IMR-90 (cell line): ENCODE measurements around the gene PHAX. TPM values are rescaled to one million over a fixed set of nuclear protein-coding genes. Genes with fewer than 3 reads are reported as not detected.

Experiments
- ATAC-seq: fragments of 200-7000 bp; cut with Tn5 transposase; 2 replicates; pipeline ENCODE4 v1.9.1; 2020; ENCODE audit warnings: low read depth, mild to moderate bottlenecking, moderate library complexity
- BruUV-seq: library from RNA; stranded (reverse); fragments of 400-500 nt; replicated peaks from 2 replicates; lab custom pipeline; 2021; lab: Mats Ljungman, UMichigan
- CTCF ChIA-PET: fragments of 300-600 bp; formaldehyde crosslinking; extraction: SDS; loops from one replicate; lab custom pipeline; 2021; ENCODE audit warnings: antibody characterized with exemption; lab: Yijun Ruan, JAX
- POLR2A ChIA-PET: fragments of 300-600 bp; sonication (Branson Sonifier 250); formaldehyde crosslinking; loops from one replicate; lab custom pipeline; 2022; ENCODE audit warnings: antibody characterized with exemption; ENCODE audit not compliant: unreplicated experiment; lab: Charles Lee
- DNase-seq: peaks from one replicate; pipeline ENCODE4 v3.0.0; 2013
- H2AFZ ChIP-seq: replicated peaks from 2 replicates; pipeline ENCODE3; 2013; ENCODE audit warnings: low read length, mild to moderate bottlenecking; ENCODE audit not compliant: poor library complexity
- H2AK5ac ChIP-seq: 2 replicates; pipeline ENCODE4 v1.6.1; 2013; ENCODE audit warnings: low read depth, low read length, inconsistent platforms
- H2AK9ac ChIP-seq: replicated peaks from 2 replicates; pipeline ENCODE3; 2013; ENCODE audit warnings: mild to moderate bottlenecking, low read depth, low read length, moderate library complexity; ENCODE audit not compliant: poor library complexity
- H2BK120ac ChIP-seq: 2 replicates; pipeline ENCODE4 v1.6.1; 2013; ENCODE audit warnings: low read depth, low read length, inconsistent platforms
- H2BK15ac ChIP-seq: 3 replicates; pipeline ENCODE4 v1.6.1; 2013; ENCODE audit warnings: low read depth, low read length, inconsistent platforms
- H2BK20ac ChIP-seq: 2 replicates; pipeline ENCODE4 v1.6.1; 2013; ENCODE audit warnings: low read depth, mild to moderate bottlenecking, inconsistent platforms, low read length, moderate library complexity
- H2BK5ac ChIP-seq: 2 replicates; pipeline ENCODE4 v1.6.1; 2013; ENCODE audit warnings: mild to moderate bottlenecking, low read depth, low read length, inconsistent platforms; ENCODE audit not compliant: poor library complexity, severe bottlenecking
- H3K14ac ChIP-seq: replicated peaks from 2 replicates; pipeline ENCODE4 v1.6.1; 2013; ENCODE audit warnings: low read depth, low read length, inconsistent platforms
- H3K18ac ChIP-seq: 2 replicates; pipeline ENCODE4 v1.6.1; 2013; ENCODE audit warnings: low read depth, low read length, control low read depth
- H3K23ac ChIP-seq: 2 replicates; pipeline ENCODE4 v1.6.1; 2013; ENCODE audit warnings: low read depth, low read length, inconsistent platforms
- H3K27ac ChIP-seq: 2 replicates; pipeline ENCODE4 v1.5.1; 2013; ENCODE audit warnings: mild to moderate bottlenecking, control low read depth, low read length; ENCODE audit not compliant: insufficient read depth
- H3K27me3 ChIP-seq: 2 replicates; pipeline ENCODE4 v1.6.1; 2013; ENCODE audit warnings: low read length; ENCODE audit not compliant: control insufficient read depth, insufficient read depth
- H3K36me3 ChIP-seq: 2 replicates; pipeline ENCODE4 v1.6.1; 2013; ENCODE audit warnings: low read length, mixed read lengths; ENCODE audit not compliant: control insufficient read depth, insufficient read depth
- H3K4ac ChIP-seq: 2 replicates; pipeline ENCODE4 v1.6.1; 2013; ENCODE audit warnings: low read depth, low read length, inconsistent platforms
- H3K4me1 ChIP-seq: 2 replicates; pipeline ENCODE4 v1.6.1; 2013; ENCODE audit warnings: low read length, mixed read lengths; ENCODE audit not compliant: control insufficient read depth, insufficient read depth
- H3K4me2 ChIP-seq: 2 replicates; pipeline ENCODE4 v1.6.1; 2013; ENCODE audit warnings: low read depth, mild to moderate bottlenecking, control low read depth, low read length, moderate library complexity
- H3K4me3 ChIP-seq: 2 replicates; pipeline ENCODE4 v1.5.1; 2013; ENCODE audit warnings: low read depth, mild to moderate bottlenecking, control low read depth, low read length, moderate library complexity; ENCODE audit not compliant: insufficient read depth
- H3K56ac ChIP-seq: 2 replicates; pipeline ENCODE4 v1.6.1; 2013; ENCODE audit warnings: low read length, inconsistent platforms; ENCODE audit not compliant: insufficient read depth; ENCODE audit errors: extremely low read depth
- H3K79me1 ChIP-seq, 2 experiments: 2 replicates each; pipeline ENCODE4 v1.6.1; 2013; ENCODE audit warnings: low read length in 2 of 2, inconsistent platforms in 1 of 2, low read depth in 1 of 2
- H3K9ac ChIP-seq: 2 replicates; pipeline ENCODE4 v1.6.1; 2013; ENCODE audit warnings: low read depth, low read length, control low read depth
- H3K9me1 ChIP-seq: 2 replicates; pipeline ENCODE4 v1.6.1; 2013; ENCODE audit warnings: low read length, inconsistent platforms; ENCODE audit not compliant: insufficient read depth
- H3K9me3 ChIP-seq: 2 replicates; pipeline ENCODE4 v1.6.1; 2013; ENCODE audit warnings: low read length; ENCODE audit not compliant: control insufficient read depth, insufficient read depth
- H4K20me1 ChIP-seq: 2 replicates; pipeline ENCODE4 v1.6.1; 2013; ENCODE audit warnings: low read length, inconsistent platforms; ENCODE audit not compliant: insufficient read depth
- H4K5ac ChIP-seq: 2 replicates; pipeline ENCODE4 v1.6.1; 2013; ENCODE audit warnings: mild to moderate bottlenecking, low read depth, low read length, control low read depth
- H4K8ac ChIP-seq, 2 experiments: 2 replicates each; pipeline ENCODE4 v1.6.1; 2013; ENCODE audit warnings: low read depth in 2 of 2, low read length in 2 of 2, control low read depth in 1 of 2, inconsistent platforms in 1 of 2
- H4K91ac ChIP-seq: 2 replicates; pipeline ENCODE4 v1.6.1; 2013; ENCODE audit warnings: low read depth, low read length, inconsistent platforms; ENCODE audit not compliant: insufficient read depth
- BHLHE40 ChIP-seq: fragments of 150-350 bp; IDR thresholded peaks from 2 replicates; pipeline ENCODE4 v1.6.1; 2016; ENCODE audit warnings: mild to moderate bottlenecking, low read depth, low read length
- CEBPB ChIP-seq: IDR thresholded peaks from 2 replicates; pipeline ENCODE4 v1.6.1; 2012; ENCODE audit warnings: low read depth, low read length, improper control_type of control experiment
- CHD1 ChIP-seq: IDR thresholded peaks from 2 replicates; pipeline ENCODE4 v1.6.1; 2012; ENCODE audit warnings: low read depth, low read length, improper control_type of control experiment
- FOS ChIP-seq: fragments of 150-350 bp; IDR thresholded peaks from 2 replicates; pipeline ENCODE4 v1.6.1; 2016; ENCODE audit warnings: low read depth, low read length
- MAFK ChIP-seq: IDR thresholded peaks from 2 replicates; pipeline ENCODE4 v1.6.1; 2012; ENCODE audit warnings: low read depth, low read length, improper control_type of control experiment
- MAZ ChIP-seq: IDR thresholded peaks from 2 replicates; pipeline ENCODE4 v1.6.1; 2012; ENCODE audit warnings: low read depth, mild to moderate bottlenecking, low read length, improper control_type of control experiment, moderate library complexity, borderline replicate concordance
- MXI1 ChIP-seq: IDR thresholded peaks from 2 replicates; pipeline ENCODE4 v1.6.1; 2012; ENCODE audit warnings: low read depth, mild to moderate bottlenecking, low read length, moderate library complexity, borderline replicate concordance
- NFE2L2 ChIP-seq: fragments of 150-350 bp; IDR thresholded peaks from 2 replicates; pipeline ENCODE4 v1.6.1; 2016; ENCODE audit warnings: low read depth, mild to moderate bottlenecking, low read length
- POLR2A ChIP-seq: IDR thresholded peaks from 2 replicates; pipeline ENCODE4 v1.6.1; 2012; ENCODE audit warnings: mild to moderate bottlenecking, low read depth, low read length
- RAD21 ChIP-seq: IDR thresholded peaks from 2 replicates; pipeline ENCODE4 v1.6.1; 2012; ENCODE audit warnings: low read length, improper control_type of control experiment
- RCOR1 ChIP-seq: IDR thresholded peaks from 2 replicates; pipeline ENCODE4 v1.6.1; 2012; ENCODE audit warnings: mild to moderate bottlenecking, low read length, improper control_type of control experiment; ENCODE audit not compliant: insufficient replicate concordance
- RFX5 ChIP-seq: IDR thresholded peaks from 2 replicates; pipeline ENCODE4 v1.8.0; 2012; ENCODE audit warnings: low read depth, mild to moderate bottlenecking, low read length, moderate library complexity
- SMC3 ChIP-seq: fragments of 150-350 bp; IDR thresholded peaks from 2 replicates; pipeline ENCODE4 v1.6.1; 2016; ENCODE audit warnings: low read depth, mild to moderate bottlenecking, antibody characterized with exemption, low read length, moderate library complexity
- WGBS, 2 experiments: methylation state at CpG; one replicate each; pipeline versions ENCODE4 v1.1.5 to v1.1.7; 2013; ENCODE audit warnings: missing lambda C conversion rate in 2 of 2; ENCODE audit not compliant: insufficient read length in 1 of 2; ENCODE audit errors: extremely low coverage in 2 of 2; 5-methylcytosine and 5-hydroxymethylcytosine counted together
- dilution Hi-C: fragments of 300-500 bp; cut with HindIII; formaldehyde crosslinking; loops from one replicate; pipeline ENCODE4 v1.14.3; 2018; ENCODE audit warnings: low sequenced_read_pairs; ENCODE audit not compliant: unreplicated experiment
- in situ Hi-C: fragments of 300-500 bp; cut with MboI; formaldehyde crosslinking; loops from 3 replicates; pipeline ENCODE4 v1.14.3; 2019; ENCODE audit warnings: low sequenced_read_pairs, inconsistent platforms, mixed read lengths
- intact Hi-C: fragments of 100-400 bp; cut with micrococcal nuclease; formaldehyde crosslinking; loops from 2 replicates; pipeline ENCODE4 v1.10.0; 2022
- polyA plus RNA-seq, 3 experiments: library from polyadenylated mRNA; depleted of rRNA; stranded (reverse); fragments of >200 nt; gene quantifications; 2 replicates each; pipeline ENCODE4 v1.2.3, GENCODE V29; 2012; ENCODE audit warnings: low replicate concordance in 1 of 3
- total RNA-seq: library from RNA; depleted of rRNA; stranded (reverse); fragments of >200 nt; gene quantifications from 2 replicates; pipeline ENCODE4 v1.2.3, GENCODE V29; 2012
- TF ChIP-seq, protein P1 (sequence below): fragments of 150-350 bp; IDR thresholded peaks from 2 replicates; pipeline ENCODE4 v1.6.1; 2016; ENCODE audit warnings: low read depth, mild to moderate bottlenecking, low read length, moderate library complexity, borderline replicate concordance
- TF ChIP-seq, protein P2 (sequence below): conservative IDR thresholded peaks from 2 replicates; pipeline ENCODE4 v1.5.1; 2012; ENCODE audit warnings: mild to moderate bottlenecking, low read depth, low read length, improper control_type of control experiment
- TF ChIP-seq, protein P3 (sequence below): fragments of 150-350 bp; IDR thresholded peaks from 2 replicates; pipeline ENCODE4 v1.6.1; 2017; ENCODE audit warnings: mild to moderate bottlenecking, antibody characterized with exemption, low read length, low read depth

Gene PHAX
- total and polyA plus RNA-seq, 2 of the 4 experiments (the other 2 are of a cell fraction): 32.5 to 46.4 TPM

DNA sequence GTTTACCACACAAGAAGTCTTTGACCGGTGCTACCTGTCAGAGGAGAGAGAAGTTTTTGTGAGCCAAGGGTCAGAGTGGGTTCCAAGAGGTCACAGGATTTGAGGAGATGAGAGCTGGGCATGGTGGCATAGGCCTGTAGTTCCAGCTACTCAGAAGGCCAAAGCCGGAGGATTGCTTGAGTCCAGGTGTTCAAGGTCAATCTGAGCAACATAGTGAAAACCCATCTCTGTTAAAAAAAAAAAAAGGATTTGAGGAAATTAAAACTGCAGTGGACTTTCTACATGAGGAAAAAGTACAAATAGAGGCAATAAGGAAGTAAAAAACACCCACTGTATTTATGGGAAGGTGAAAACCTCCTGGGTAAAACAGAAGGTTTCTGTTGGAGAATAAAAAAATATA lies 63.8 kb downstream of the PHAX start:
- Histone ChIP-seq H3K9me1 (no peaks in the 10 kb centered on the region), H3K14ac (no peak overlapping the region), H2BK5ac (no peak overlapping the region), H4K5ac (no peak overlapping the region), H3K4me2 (no peak overlapping the region), H3K36me3 (no peaks in the 10 kb centered on the region), H2BK15ac (no peak overlapping the region), H3K9me3 (peaks cover 4% of the 10 kb centered on the region; the same call in 1 of the 2 replicates), H3K4me3 (no peak overlapping the region), H3K4me1 (no peaks in the 10 kb centered on the region), H3K79me1 (no peaks in the 10 kb centered on the region), H2AFZ (no peak overlapping the region), H3K4ac (no peak overlapping the region), H3K23ac (no peak overlapping the region; the same call in 1 of the 2 replicates), H2AK9ac (no peak overlapping the region), H3K56ac (no peak overlapping the region), H4K20me1 (no peaks in the 10 kb centered on the region), H2BK120ac (no peak overlapping the region), H3K27me3 (peaks cover 2% of the 10 kb centered on the region; the same call in 1 of the 2 replicates), H2AK5ac (no peak overlapping the region), H2BK20ac (no peak overlapping the region), H3K9ac (no peak overlapping the region), H4K91ac (no peak overlapping the region), H3K18ac (no peak overlapping the region), H4K8ac (no peak overlapping the region), H3K27ac (no peak overlapping the region)
- ChIA-PET POLR2A (no interaction called here), CTCF (interaction anchor here (0.6 kb wide), 1 partner anchor 139 kb away, joined by 3 read pairs; no protein-coding TSS in a partner anchor)
- in situ Hi-C loops (no loop called here), intact Hi-C loops (no loop called here), dilution Hi-C loops (loop anchor here (25.0 kb wide), 1 partner anchor 123 kb away; the partner anchor contains the start of gene LMNB1)
- no CpG with 5 or more reads among the region's 2 CpGs for WGBS, 2 experiments
- TF ChIP-seq SMC3: no peak
- no peak for TF ChIP-seq FOS
- TF ChIP-seq, protein P1, sequence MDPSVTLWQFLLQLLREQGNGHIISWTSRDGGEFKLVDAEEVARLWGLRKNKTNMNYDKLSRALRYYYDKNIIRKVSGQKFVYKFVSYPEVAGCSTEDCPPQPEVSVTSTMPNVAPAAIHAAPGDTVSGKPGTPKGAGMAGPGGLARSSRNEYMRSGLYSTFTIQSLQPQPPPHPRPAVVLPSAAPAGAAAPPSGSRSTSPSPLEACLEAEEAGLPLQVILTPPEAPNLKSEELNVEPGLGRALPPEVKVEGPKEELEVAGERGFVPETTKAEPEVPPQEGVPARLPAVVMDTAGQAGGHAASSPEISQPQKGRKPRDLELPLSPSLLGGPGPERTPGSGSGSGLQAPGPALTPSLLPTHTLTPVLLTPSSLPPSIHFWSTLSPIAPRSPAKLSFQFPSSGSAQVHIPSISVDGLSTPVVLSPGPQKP: no peak
- TF ChIP-seq RFX5: no peak
- TF ChIP-seq MXI1: no peak
- TF ChIP-seq CEBPB: no peak
- TF ChIP-seq, protein P2, sequence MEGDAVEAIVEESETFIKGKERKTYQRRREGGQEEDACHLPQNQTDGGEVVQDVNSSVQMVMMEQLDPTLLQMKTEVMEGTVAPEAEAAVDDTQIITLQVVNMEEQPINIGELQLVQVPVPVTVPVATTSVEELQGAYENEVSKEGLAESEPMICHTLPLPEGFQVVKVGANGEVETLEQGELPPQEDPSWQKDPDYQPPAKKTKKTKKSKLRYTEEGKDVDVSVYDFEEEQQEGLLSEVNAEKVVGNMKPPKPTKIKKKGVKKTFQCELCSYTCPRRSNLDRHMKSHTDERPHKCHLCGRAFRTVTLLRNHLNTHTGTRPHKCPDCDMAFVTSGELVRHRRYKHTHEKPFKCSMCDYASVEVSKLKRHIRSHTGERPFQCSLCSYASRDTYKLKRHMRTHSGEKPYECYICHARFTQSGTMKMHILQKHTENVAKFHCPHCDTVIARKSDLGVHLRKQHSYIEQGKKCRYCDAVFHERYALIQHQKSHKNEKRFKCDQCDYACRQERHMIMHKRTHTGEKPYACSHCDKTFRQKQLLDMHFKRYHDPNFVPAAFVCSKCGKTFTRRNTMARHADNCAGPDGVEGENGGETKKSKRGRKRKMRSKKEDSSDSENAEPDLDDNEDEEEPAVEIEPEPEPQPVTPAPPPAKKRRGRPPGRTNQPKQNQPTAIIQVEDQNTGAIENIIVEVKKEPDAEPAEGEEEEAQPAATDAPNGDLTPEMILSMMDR: no peak
- no peak for TF ChIP-seq NFE2L2
- no peak for TF ChIP-seq MAFK
- TF ChIP-seq RAD21: no peak
- TF ChIP-seq POLR2A: no peak
- TF ChIP-seq CHD1: no peak
- TF ChIP-seq MAZ: no peak
- no peak for TF ChIP-seq RCOR1
- TF ChIP-seq BHLHE40: no peak
- TF ChIP-seq, protein P3, sequence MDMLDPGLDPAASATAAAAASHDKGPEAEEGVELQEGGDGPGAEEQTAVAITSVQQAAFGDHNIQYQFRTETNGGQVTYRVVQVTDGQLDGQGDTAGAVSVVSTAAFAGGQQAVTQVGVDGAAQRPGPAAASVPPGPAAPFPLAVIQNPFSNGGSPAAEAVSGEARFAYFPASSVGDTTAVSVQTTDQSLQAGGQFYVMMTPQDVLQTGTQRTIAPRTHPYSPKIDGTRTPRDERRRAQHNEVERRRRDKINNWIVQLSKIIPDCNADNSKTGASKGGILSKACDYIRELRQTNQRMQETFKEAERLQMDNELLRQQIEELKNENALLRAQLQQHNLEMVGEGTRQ: no peak
- no TSS peak for BruUV-seq
- ATAC-seq (no peak), DNase-seq (no peak)
